Large intestine (tissue), 3 donors: ENCODE measurements around the gene CHST3. TPM values are rescaled to one million over a fixed set of nuclear protein-coding genes. Genes with fewer than 3 reads are reported as not detected.
A peak's percentile ranks its signal among the peaks of the same experiment; 100 is the strongest.

Source experiments
- DNase-seq, 2 donors: peaks; one replicate each; pipeline versions ENCODE4 v3.0.0 to v3.0.0-alpha.2; 2013
- H3K27ac ChIP-seq: one replicate; pipeline ENCODE4 v1.5.1; 2013; ENCODE audit warnings: low read length
- H3K27me3 ChIP-seq: 2 replicates; pipeline ENCODE4 v1.6.1; 2013; ENCODE audit warnings: low read length; ENCODE audit not compliant: control insufficient read depth, insufficient read depth
- H3K36me3 ChIP-seq: 2 replicates; pipeline ENCODE4 v1.6.1; 2013; ENCODE audit warnings: low read length; ENCODE audit not compliant: control insufficient read depth, insufficient read depth
- H3K4me1 ChIP-seq: one replicate; pipeline ENCODE4 v1.6.1; 2013; ENCODE audit warnings: low read length; ENCODE audit not compliant: control insufficient read depth, insufficient read depth
- H3K4me3 ChIP-seq: one replicate; pipeline ENCODE4 v1.5.1; 2013; ENCODE audit warnings: low read length
- H3K9me3 ChIP-seq: one replicate; pipeline ENCODE4 v1.6.1; 2013; ENCODE audit warnings: mild to moderate bottlenecking, low read depth, low read length, moderate library complexity; ENCODE audit not compliant: control insufficient read depth
- WGBS: methylation state at CpG from one replicate; pipeline ENCODE4 v1.1.5; 2013; ENCODE audit warnings: low lambda C conversion rate; ENCODE audit not compliant: insufficient coverage; 5-methylcytosine and 5-hydroxymethylcytosine counted together
- polyA plus RNA-seq: library from polyadenylated mRNA; unstranded; fragments of 120-200 nt; gene quantifications from one replicate; pipeline ENCODE4 v1.2.1, GENCODE V29; 2013

The CHST3 gene
- polyA plus RNA-seq, 1 donor: 4.7 TPM

GRCh38 chr10:71946700-71947099, 17.5 kb upstream of the CHST3 start:
- Histone ChIP-seq H3K36me3 (no peaks in the 10 kb centered on the region), H3K4me3 (no peak overlapping the region), H3K4me1 (no peaks in the 10 kb centered on the region), H3K9me3 (peaks cover 33% of the 10 kb centered on the region), H3K27me3 (no peaks in the 10 kb centered on the region), H3K27ac (no peak overlapping the region)
- WGBS: no CpG with 5 or more reads among the region's 3 CpGs
- no peak for DNase-seq

GRCh38 chr10:71948496-71949067, 15.6 kb upstream of the CHST3 start:
- WGBS: no CpG with 5 or more reads among the region's 6 CpGs
- Histone ChIP-seq H3K27ac (no peak overlapping the region), H3K9me3 (peaks cover 33% of the 10 kb centered on the region), H3K4me3 (no peak overlapping the region), H3K27me3 (no peaks in the 10 kb centered on the region), H3K4me1 (no peaks in the 10 kb centered on the region), H3K36me3 (no peaks in the 10 kb centered on the region)
- no peak for DNase-seq

- Histone ChIP-seq H3K4me3 (no peak overlapping the region), H3K27me3 (no peaks in the 10 kb centered on the region), H3K27ac (no peak overlapping the region), H3K36me3 (no peaks in the 10 kb centered on the region), H3K9me3 (peaks cover 36% of the 10 kb centered on the region), H3K4me1 (no peaks in the 10 kb centered on the region)
- DNase-seq: no peak
- 100% methylated on average over 1 of the region's 6 CpGs for WGBS
Measured at GRCh38 chr10:71950683-71951082, 13.5 kb upstream of the CHST3 start.

GRCh38 chr10:71952745-71953144, 11.4 kb upstream of the CHST3 start:
- Histone ChIP-seq H3K36me3 (no peaks in the 10 kb centered on the region), H3K27ac (no peak overlapping the region), H3K4me1 (no peaks in the 10 kb centered on the region), H3K9me3 (peaks cover 30% of the 10 kb centered on the region), H3K27me3 (no peaks in the 10 kb centered on the region), H3K4me3 (no peak overlapping the region)
- no peak for DNase-seq
- whole genome bisulfite sequencing: no CpG with 5 or more reads among the region's 3 CpGs

- Histone ChIP-seq H3K4me3 (no peak overlapping the region), H3K36me3 (no peaks in the 10 kb centered on the region), H3K4me1 (no peaks in the 10 kb centered on the region), H3K27ac (no peak overlapping the region), H3K9me3 (peaks cover 26% of the 10 kb centered on the region), H3K27me3 (peaks cover 14% of the 10 kb centered on the region)
- no peak for DNase-seq
- no CpG with 5 or more reads among the region's 9 CpGs for WGBS
Measured at GRCh38 chr10:71957546-71958275, 6.5 kb upstream of the CHST3 start.

- no CpG with 5 or more reads among the region's 3 CpGs for WGBS
- Histone ChIP-seq H3K9me3 (peaks cover 30% of the 10 kb centered on the region), H3K36me3 (no peaks in the 10 kb centered on the region), H3K4me1 (peaks cover 8% of the 10 kb centered on the region), H3K4me3 (no peak overlapping the region), H3K27ac (no peak overlapping the region), H3K27me3 (peaks cover 25% of the 10 kb centered on the region)
- no peak for DNase-seq
Measured at GRCh38 chr10:71959526-71959925, 4.7 kb upstream of the CHST3 start.

GRCh38 chr10:71961831-71962230, 2.4 kb upstream of the CHST3 start:
- Histone ChIP-seq H3K27ac (no peak overlapping the region), H3K4me1 (peaks cover 18% of the 10 kb centered on the region)

GRCh38 chr10:71962901-71963300, 1.3 kb upstream of the CHST3 start:
- WGBS: no CpG with 5 or more reads among the region's 6 CpGs
- DNase-seq: peak in 1 of 2 donors; percentile 59
- H3K4me3 ChIP-seq: no peak overlapping the region

More at GRCh38 chr10:71961831-71962230, 2.4 kb upstream of the CHST3 start:
- H3K36me3 ChIP-seq: no peaks in the 10 kb centered on the region
- no peak overlapping the region for H3K4me3 ChIP-seq
- no peak for DNase-seq
- peaks cover 41% of the 10 kb centered on the region for H3K27me3 ChIP-seq
- WGBS: 100% methylated on average over 3 of the region's 10 CpGs
- H3K9me3 ChIP-seq: peaks cover 14% of the 10 kb centered on the region

GRCh38 chr10:71963351-71964097, 671 bp upstream of the CHST3 start:
- H3K9me3 ChIP-seq: peaks cover 14% of the 10 kb centered on the region
- no peaks in the 10 kb centered on the region for H3K36me3 ChIP-seq
- H3K4me3 ChIP-seq: peak overlapping the region; percentile 47
- peak overlapping the region; percentile 48 for H3K27ac ChIP-seq
- no CpG with 5 or more reads among the region's 42 CpGs for WGBS
- H3K27me3 ChIP-seq: peaks cover 41% of the 10 kb centered on the region
- H3K4me1 ChIP-seq: peaks cover 18% of the 10 kb centered on the region
- peak in 1 of 2 donors; percentile 56 for DNase-seq

More at GRCh38 chr10:71962901-71963300, 1.3 kb upstream of the CHST3 start:
- H3K4me1 ChIP-seq: peaks cover 18% of the 10 kb centered on the region
- no peak overlapping the region for H3K27ac ChIP-seq
- peaks cover 41% of the 10 kb centered on the region for H3K27me3 ChIP-seq
- H3K9me3 ChIP-seq: peaks cover 14% of the 10 kb centered on the region
- no peaks in the 10 kb centered on the region for H3K36me3 ChIP-seq

- peak in 1 of 2 donors; percentile 56 for DNase-seq
- Histone ChIP-seq H3K36me3 (no peaks in the 10 kb centered on the region), H3K4me3 (peak overlapping the region; percentile 66)
Measured at GRCh38 chr10:71964743-71965515, 734 bp downstream of the CHST3 start.

More at GRCh38 chr10:71964743-71965515, 734 bp downstream of the CHST3 start:
- Histone ChIP-seq H3K27me3 (peaks cover 41% of the 10 kb centered on the region), H3K27ac (peak overlapping the region; percentile 38), H3K4me1 (peaks cover 18% of the 10 kb centered on the region), H3K9me3 (peaks cover 14% of the 10 kb centered on the region)
- WGBS: 27% methylated on average over 6 of the region's 48 CpGs
